ENCODE data around the gene BSDC1.
"Not testable (repeated sequence)": the region's sequence is repeated elsewhere in the genome, so short reads cannot be mapped to it uniquely, and the experiment has no call there.

BSDC1 gene

DNA sequence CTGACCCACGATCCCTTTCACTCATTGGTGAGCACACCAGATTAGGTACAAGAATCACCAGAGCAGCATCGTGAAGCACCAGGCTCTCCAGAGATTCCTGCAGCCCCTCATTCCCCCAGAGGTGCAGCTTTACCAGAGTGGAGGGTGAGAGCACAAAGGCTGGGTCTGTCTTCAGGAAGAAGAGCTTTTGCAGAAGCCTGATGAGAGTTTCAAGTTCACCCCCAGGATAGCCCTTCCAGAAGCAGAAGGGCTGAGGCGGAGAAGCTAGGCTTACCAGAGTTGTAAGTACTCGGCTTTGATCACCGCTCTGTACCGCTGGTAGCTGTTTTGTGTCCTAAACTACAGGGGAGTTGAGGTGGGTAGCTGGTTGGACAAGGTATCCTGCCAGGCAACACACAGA is 28.8 kb downstream of the BSDC1 start:
- H3K27me3 ChIP-seq (ENCODE audit: control insufficient read depth, insufficient read depth, low read length): peaks cover 16% of the 10 kb centered on the region
- no peaks in the 10 kb centered on the region for H3K4me1 ChIP-seq (ENCODE audit: control insufficient read depth, low read depth, low read length)
- peaks cover 36% of the 10 kb centered on the region for H3K36me3 ChIP-seq (ENCODE audit: control insufficient read depth, low read depth, low read length)
- H3K27ac ChIP-seq (ENCODE audit: low read length): no peak overlapping the region
- H3K9me3 ChIP-seq (ENCODE audit: control insufficient read depth, low read depth, low read length): no peaks in the 10 kb centered on the region
- H3K4me3 ChIP-seq (ENCODE audit: low read length): no peak overlapping the region
- H3K9ac ChIP-seq (ENCODE audit: low read length): no peak overlapping the region

DNA sequence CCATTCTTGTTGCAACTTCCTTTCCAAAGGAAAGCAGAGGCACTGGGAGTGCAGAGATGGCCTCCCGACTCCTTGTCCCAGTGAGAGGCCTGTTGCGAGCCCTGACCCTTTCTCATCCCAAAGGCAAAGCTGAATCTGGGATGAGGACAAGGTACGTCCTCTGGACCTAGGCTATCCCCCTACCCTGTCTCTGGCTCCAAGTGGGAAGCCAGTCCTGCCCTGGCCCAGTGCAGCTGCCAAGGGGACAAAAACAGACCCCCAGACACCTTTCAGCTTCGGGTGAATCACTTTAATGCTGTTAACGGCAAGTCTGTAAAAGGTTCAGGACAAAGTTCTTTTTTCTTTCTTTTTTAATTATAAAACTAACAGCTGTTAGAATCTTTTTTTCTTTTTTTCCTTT is 29.4 kb downstream of the BSDC1 start:
- H3K9ac ChIP-seq (ENCODE audit: low read length): no peak overlapping the region
- peaks cover 36% of the 10 kb centered on the region for H3K36me3 ChIP-seq (ENCODE audit: control insufficient read depth, low read depth, low read length)
- peaks cover 21% of the 10 kb centered on the region for H3K27me3 ChIP-seq (ENCODE audit: control insufficient read depth, insufficient read depth, low read length)
- no peaks in the 10 kb centered on the region for H3K9me3 ChIP-seq (ENCODE audit: control insufficient read depth, low read depth, low read length)
- H3K4me1 ChIP-seq (ENCODE audit: control insufficient read depth, low read depth, low read length): no peaks in the 10 kb centered on the region
- H3K27ac ChIP-seq (ENCODE audit: low read length): no peak overlapping the region
- H3K4me3 ChIP-seq (ENCODE audit: low read length): no peak overlapping the region

DNA sequence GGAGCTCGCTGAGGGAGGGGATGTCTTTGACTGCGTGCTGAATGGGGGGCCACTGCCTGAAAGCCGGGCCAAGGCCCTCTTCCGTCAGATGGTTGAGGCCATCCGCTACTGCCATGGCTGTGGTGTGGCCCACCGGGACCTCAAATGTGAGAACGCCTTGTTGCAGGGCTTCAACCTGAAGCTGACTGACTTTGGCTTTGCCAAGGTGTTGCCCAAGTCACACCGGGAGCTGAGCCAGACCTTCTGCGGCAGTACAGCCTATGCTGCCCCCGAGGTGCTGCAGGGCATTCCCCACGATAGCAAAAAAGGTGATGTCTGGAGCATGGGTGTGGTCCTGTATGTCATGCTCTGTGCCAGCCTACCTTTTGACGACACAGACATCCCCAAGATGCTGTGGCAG is 30.5 kb downstream of the BSDC1 start:
- Histone ChIP-seq H3K4me3 (ENCODE audit: low read length) (no peak overlapping the region), H3K27me3 (ENCODE audit: control insufficient read depth, insufficient read depth, low read length) (peaks cover 23% of the 10 kb centered on the region), H3K9me3 (ENCODE audit: control insufficient read depth, low read depth, low read length) (no peaks in the 10 kb centered on the region), H3K27ac (ENCODE audit: low read length) (no peak overlapping the region), H3K9ac (ENCODE audit: low read length) (no peak overlapping the region), H3K4me1 (ENCODE audit: control insufficient read depth, low read depth, low read length) (no peaks in the 10 kb centered on the region), H3K36me3 (ENCODE audit: control insufficient read depth, low read depth, low read length) (peaks cover 36% of the 10 kb centered on the region)

DNA sequence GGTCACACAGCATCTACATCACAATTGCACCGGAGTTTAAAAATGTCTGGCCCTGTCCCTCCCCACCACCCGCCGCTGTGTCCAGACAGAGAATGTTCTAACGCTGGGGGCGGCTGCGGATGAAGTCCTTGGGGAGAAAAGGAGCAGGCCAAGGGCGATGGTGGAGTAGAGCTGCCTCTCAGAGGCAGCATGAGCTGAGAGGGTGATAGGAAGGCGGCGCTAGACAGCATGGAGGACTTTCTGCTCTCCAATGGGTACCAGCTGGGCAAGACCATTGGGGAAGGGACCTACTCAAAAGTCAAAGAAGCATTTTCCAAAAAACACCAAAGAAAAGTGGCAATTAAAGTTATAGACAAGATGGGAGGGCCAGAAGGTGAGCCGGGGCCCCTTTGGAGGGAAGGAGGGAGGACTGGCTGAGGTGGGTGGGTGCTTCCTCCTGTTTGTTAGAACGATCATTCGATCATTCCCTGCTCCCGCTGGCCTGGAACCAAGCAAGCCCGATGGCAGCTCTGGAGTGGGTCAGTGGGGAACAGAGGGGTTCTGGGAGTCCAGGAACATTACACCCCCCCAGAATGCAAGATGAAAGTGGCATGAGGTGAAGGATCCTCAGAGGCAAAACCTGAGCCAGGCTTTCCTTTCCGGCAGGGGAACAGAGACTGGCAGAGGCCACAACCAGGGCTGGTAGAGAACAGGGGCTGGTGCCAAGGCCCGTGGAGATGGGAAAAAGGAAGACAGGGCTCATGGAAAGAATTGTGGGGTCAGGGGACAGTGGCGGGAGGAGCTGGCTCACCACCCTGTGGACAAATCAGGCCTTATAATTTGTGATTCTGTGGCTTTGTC is 31.5 kb downstream of the BSDC1 start, which contains the start of the genes FAM229A and TSSK3:
Gene FAM229A, minus strand, starts transcription at position 12 of the 840 bp plus-strand sequence. CDS start 394 bp downstream, outside the sequence.
Gene TSSK3, plus strand, starts transcription at position 66 of the 840 bp plus-strand sequence. Its CDS starts 163 bp downstream, at position 229.
- Histone ChIP-seq H3K27ac (ENCODE audit: low read length) (no peak within 1 kb of the TSS), H3K4me3 (ENCODE audit: low read length) (peak within 1 kb of the TSS; percentile 33), H3K4me1 (ENCODE audit: control insufficient read depth, low read depth, low read length) (no peaks in the 10 kb centered on the region), H3K27me3 (ENCODE audit: control insufficient read depth, insufficient read depth, low read length) (peaks cover 28% of the 10 kb centered on the region), H3K9me3 (ENCODE audit: control insufficient read depth, low read depth, low read length) (no peaks in the 10 kb centered on the region), H3K9ac (ENCODE audit: low read length) (no peak within 1 kb of the TSS), H3K36me3 (ENCODE audit: control insufficient read depth, low read depth, low read length) (peaks cover 28% of the 10 kb centered on the region)

DNA sequence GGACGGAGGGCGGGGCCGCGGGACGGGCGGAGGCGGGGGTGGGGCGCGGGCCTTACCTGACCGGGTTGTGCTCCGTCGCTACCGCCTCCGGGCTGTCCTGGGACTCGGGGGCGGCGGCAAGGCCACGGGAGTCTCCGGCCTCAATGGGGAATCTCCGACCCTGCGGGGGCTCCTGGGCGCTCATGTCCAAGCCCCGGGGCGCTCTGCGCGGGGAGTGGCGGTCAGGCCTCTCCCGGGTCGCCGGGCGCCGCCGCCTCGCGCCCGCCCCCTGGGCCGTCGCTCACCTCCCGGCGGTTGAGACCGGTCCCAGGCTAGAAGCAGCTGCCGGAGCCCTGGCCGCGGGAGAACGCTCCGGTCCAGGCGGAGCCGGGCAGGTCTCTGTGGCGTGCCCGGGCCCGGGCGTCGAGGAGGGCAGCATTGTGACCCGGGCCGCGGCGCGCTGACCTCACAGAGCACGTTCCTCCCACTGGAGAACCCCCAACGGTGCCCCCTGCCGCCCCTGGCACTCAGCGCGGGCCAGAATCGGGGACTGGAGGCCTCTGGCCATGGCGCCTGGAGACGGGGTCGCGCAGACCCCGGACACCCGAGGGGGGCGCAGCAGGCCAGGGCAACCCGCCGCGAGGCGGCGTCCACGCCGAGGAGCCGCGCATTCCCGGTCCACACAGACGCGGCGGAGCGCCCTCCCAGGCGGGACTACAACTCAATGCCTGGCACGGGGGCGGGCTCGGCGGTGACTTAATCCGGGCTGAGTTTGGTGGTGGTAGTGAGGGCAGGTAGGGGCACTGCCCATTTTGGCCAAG is 32.4 kb downstream of the BSDC1 start:
- peak overlapping the region; percentile 33 for H3K4me3 ChIP-seq (ENCODE audit: low read length)
- H3K27ac ChIP-seq (ENCODE audit: low read length): no peak overlapping the region
- H3K27me3 ChIP-seq (ENCODE audit: control insufficient read depth, insufficient read depth, low read length): peaks cover 28% of the 10 kb centered on the region
- no peak overlapping the region for H3K9ac ChIP-seq (ENCODE audit: low read length)
- no peaks in the 10 kb centered on the region for H3K4me1 ChIP-seq (ENCODE audit: control insufficient read depth, low read depth, low read length)
- no peaks in the 10 kb centered on the region for H3K9me3 ChIP-seq (ENCODE audit: control insufficient read depth, low read depth, low read length)
- H3K36me3 ChIP-seq (ENCODE audit: control insufficient read depth, low read depth, low read length): peaks cover 20% of the 10 kb centered on the region

DNA sequence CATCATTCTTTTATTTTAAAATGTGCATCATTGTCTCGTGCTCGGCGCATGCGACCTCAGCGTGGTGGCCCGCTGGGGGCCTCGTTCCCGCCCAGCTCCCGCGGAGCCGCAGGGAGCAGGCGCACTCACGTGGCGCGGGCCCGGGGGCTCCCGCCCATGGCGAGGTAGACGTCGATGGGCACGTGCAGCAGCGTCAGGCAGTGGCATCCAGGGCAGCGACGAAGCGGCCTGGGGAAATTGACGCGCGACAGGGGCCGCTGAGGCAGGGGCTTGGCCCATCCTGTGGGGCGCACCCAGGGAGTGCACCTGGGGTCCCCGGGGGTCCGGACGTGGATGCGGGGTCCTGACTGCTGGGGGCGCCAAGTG is 33.0 kb downstream of the BSDC1 start:
- Histone ChIP-seq H3K27ac (ENCODE audit: low read length) (no peak overlapping the region), H3K9ac (ENCODE audit: low read length) (no peak overlapping the region), H3K4me1 (ENCODE audit: control insufficient read depth, low read depth, low read length) (no peaks in the 10 kb centered on the region), H3K27me3 (ENCODE audit: control insufficient read depth, insufficient read depth, low read length) (peaks cover 28% of the 10 kb centered on the region), H3K36me3 (ENCODE audit: control insufficient read depth, low read depth, low read length) (peaks cover 14% of the 10 kb centered on the region), H3K4me3 (ENCODE audit: low read length) (peak overlapping the region; percentile 33), H3K9me3 (ENCODE audit: control insufficient read depth, low read depth, low read length) (no peaks in the 10 kb centered on the region)

DNA sequence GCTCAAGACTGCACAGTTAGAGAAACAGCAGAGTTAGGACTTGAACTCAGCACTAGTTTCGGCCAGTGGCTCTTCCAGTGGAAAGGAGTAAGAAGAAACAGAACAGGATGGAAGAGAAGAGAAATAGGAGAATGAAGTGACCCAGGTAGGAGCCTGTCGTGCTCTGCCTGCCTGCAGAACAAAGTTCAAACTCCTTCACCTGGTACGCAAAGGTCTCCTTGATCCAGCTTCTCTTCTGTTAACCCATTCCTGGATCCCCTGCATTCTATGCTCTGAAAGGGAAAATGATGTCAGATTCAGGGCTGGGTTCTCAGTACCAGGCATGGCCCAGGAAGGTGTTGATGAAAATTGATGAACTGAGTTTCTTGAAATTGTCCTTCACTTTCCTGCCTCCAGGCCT is 35.8 kb downstream of the BSDC1 start:
- H3K9me3 ChIP-seq (ENCODE audit: control insufficient read depth, low read depth, low read length): no peaks in the 10 kb centered on the region
- no peaks in the 10 kb centered on the region for H3K36me3 ChIP-seq (ENCODE audit: control insufficient read depth, low read depth, low read length)
- no peak overlapping the region for H3K4me3 ChIP-seq (ENCODE audit: low read length)
- peaks cover 28% of the 10 kb centered on the region for H3K27me3 ChIP-seq (ENCODE audit: control insufficient read depth, insufficient read depth, low read length)
- H3K9ac ChIP-seq (ENCODE audit: low read length): no peak overlapping the region
- H3K27ac ChIP-seq (ENCODE audit: low read length): no peak overlapping the region
- no peaks in the 10 kb centered on the region for H3K4me1 ChIP-seq (ENCODE audit: control insufficient read depth, low read depth, low read length)

DNA sequence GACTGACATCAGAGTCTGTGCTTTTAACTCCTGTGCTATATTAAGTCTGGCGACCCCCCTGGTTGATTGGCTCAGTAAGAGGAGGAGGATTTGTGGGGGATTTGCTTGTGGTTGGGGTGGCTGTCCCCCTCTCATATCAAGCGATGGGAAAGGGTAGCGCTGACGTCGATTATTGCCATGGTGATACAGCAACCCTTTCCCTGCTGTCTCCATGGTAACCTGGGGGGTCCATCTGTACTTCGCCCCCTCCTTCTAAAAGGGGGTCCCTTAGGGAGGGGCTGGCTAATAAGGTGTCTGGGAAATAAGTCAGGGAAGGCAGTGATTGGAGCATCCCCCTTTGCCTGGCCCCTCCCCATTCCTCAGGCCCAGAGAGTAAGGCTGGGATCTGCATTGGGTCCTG is 36.6 kb downstream of the BSDC1 start:
- Histone ChIP-seq H3K9me3 (ENCODE audit: control insufficient read depth, low read depth, low read length) (no peaks in the 10 kb centered on the region), H3K36me3 (ENCODE audit: control insufficient read depth, low read depth, low read length) (no peaks in the 10 kb centered on the region), H3K27me3 (ENCODE audit: control insufficient read depth, insufficient read depth, low read length) (peaks cover 28% of the 10 kb centered on the region), H3K4me3 (ENCODE audit: low read length) (no peak overlapping the region), H3K9ac (ENCODE audit: low read length) (no peak overlapping the region), H3K4me1 (ENCODE audit: control insufficient read depth, low read depth, low read length) (peaks cover 4% of the 10 kb centered on the region), H3K27ac (ENCODE audit: low read length) (no peak overlapping the region)

DNA sequence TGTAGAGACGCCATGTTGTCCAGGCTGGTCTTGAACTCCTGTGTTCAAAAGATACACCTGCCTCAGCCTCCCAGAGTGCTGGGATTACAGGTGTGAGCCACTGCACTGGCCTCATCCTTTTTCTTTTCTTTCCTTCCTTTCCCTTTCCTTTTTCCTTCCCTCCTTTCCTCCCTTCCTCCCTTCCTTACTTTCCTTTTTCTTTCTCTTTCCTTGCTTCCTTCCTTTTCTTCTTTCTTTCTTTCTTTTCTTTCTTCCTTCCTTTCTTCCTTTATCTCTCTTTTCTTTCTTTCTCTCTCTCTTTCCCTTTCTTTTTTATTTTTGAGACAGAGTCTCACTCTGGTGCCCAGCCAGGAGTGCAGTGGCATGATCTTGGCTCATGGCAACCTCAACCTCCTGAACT is 37.8 kb downstream of the BSDC1 start:
- Histone ChIP-seq H3K9ac (ENCODE audit: low read length) (no peak overlapping the region), H3K4me3 (ENCODE audit: low read length) (no peak overlapping the region), H3K27ac (ENCODE audit: low read length) (no peak overlapping the region), H3K4me1 (ENCODE audit: control insufficient read depth, low read depth, low read length) (peaks cover 4% of the 10 kb centered on the region), H3K27me3 (ENCODE audit: control insufficient read depth, insufficient read depth, low read length) (peaks cover 27% of the 10 kb centered on the region), H3K9me3 (ENCODE audit: control insufficient read depth, low read depth, low read length) (no peaks in the 10 kb centered on the region), H3K36me3 (ENCODE audit: control insufficient read depth, low read depth, low read length) (no peaks in the 10 kb centered on the region)

DNA sequence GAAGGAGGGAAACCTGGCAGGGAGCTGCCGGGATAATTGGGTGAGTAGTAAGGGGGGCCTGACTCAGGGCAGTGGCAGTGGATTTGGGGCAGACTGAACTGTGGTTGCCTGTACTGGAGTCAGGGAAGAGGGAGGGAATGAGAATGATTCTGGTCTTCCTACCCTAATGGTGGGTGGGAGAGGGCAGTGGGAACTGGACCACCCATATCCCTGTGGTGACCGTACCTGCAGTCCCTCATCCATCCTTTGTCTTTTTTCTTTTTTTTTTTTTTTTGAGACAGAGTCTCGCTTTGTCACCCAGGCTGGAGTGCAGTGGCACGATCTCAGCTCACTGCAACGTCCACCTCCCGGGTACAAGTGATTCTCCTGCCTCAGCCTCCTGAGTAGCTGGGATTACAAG is 38.5 kb downstream of the BSDC1 start:
- not testable (repeated sequence) for H3K4me3 ChIP-seq (ENCODE audit: low read length); H3K9me3 ChIP-seq (ENCODE audit: control insufficient read depth, low read depth, low read length); H3K9ac ChIP-seq (ENCODE audit: low read length); H3K4me1 ChIP-seq (ENCODE audit: control insufficient read depth, low read depth, low read length); H3K27ac ChIP-seq (ENCODE audit: low read length); H3K36me3 ChIP-seq (ENCODE audit: control insufficient read depth, low read depth, low read length)
- peaks cover 21% of the 10 kb centered on the region for H3K27me3 ChIP-seq (ENCODE audit: control insufficient read depth, insufficient read depth, low read length)

DNA sequence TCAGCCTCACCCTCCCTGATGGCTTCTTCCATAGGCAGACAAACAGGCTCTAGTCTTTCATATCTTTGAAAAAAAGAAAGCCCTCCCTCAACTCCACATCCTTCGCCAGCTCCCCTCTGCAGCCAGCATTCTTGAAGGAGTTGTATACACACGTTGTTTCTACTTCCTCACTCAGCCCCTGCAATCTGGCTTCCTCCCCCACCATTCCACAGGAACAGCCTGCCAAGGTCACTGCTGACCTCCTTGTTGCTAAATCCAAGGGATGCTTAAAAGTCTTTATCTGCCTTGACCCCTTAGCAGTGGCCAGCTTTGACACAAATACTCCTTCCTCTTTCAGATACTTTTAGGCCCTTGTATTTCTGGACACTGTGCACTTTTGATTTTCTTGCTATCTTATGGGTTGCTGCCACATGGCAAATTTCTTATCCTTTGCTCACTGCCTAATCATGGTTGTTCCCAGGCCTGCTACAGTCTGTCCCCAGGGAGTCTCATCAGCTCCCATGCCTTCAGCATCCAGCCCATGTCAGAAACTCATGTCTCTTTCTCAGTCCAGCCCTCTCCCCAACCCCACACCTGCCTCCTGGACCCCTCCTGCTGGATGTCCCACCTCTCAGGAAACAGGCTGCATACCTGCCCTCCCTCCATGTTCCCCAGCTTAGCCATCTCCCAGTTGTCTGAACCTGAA is 40.2 kb downstream of the BSDC1 start:
- peaks cover 26% of the 10 kb centered on the region for H3K27me3 ChIP-seq (ENCODE audit: control insufficient read depth, insufficient read depth, low read length)
- no peak overlapping the region for H3K9ac ChIP-seq (ENCODE audit: low read length)
- H3K27ac ChIP-seq (ENCODE audit: low read length): no peak overlapping the region
- no peaks in the 10 kb centered on the region for H3K36me3 ChIP-seq (ENCODE audit: control insufficient read depth, low read depth, low read length)
- peaks cover 4% of the 10 kb centered on the region for H3K4me1 ChIP-seq (ENCODE audit: control insufficient read depth, low read depth, low read length)
- H3K9me3 ChIP-seq (ENCODE audit: control insufficient read depth, low read depth, low read length): peaks cover 5% of the 10 kb centered on the region
- no peak overlapping the region for H3K4me3 ChIP-seq (ENCODE audit: low read length)

All from iPS-18a (cell line).